NB4 (cell line): ENCODE results near the gene SGIP1.

ENCODE experiments used
- MYC ChIP-seq: IDR thresholded peaks from 2 replicates; pipeline ENCODE4 v1.6.1; 2011; ENCODE audit warnings: low read depth, low read length
- POLR2A ChIP-seq: IDR thresholded peaks from 2 replicates; pipeline ENCODE4 v1.6.1; 2011; ENCODE audit warnings: mild to moderate bottlenecking; ENCODE audit not compliant: insufficient read length; ENCODE audit errors: extremely low read depth
- TF ChIP-seq, protein P1 (sequence below): IDR thresholded peaks from one replicate; pipeline ENCODE4 v1.5.1; 2012; ENCODE audit warnings: low read depth, low read length
- TF ChIP-seq, protein P2 (sequence below): IDR thresholded peaks from 2 replicates; pipeline ENCODE4 v1.6.1; 2011; ENCODE audit warnings: low read depth, low read length

DNA sequence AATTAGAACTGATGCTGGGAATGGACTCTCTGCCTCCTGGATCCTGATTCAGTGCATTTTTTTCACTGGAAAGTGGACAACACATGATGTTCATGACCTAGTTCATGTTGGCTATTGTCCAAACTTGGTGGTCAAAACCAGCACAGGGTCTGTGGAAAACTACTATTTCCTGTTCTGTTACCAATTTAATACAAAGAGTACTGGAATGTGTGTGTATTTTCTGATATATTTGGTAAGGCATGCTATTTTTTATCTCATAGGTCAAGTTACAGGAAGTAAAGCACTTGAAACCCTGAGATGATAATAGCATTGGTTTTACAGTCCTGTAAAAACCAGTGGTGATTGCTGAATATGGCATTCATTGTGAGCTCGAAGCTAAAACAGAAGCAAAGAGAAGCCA lies 89.9 kb downstream of the SGIP1 start:
- TF ChIP-seq, protein P1, sequence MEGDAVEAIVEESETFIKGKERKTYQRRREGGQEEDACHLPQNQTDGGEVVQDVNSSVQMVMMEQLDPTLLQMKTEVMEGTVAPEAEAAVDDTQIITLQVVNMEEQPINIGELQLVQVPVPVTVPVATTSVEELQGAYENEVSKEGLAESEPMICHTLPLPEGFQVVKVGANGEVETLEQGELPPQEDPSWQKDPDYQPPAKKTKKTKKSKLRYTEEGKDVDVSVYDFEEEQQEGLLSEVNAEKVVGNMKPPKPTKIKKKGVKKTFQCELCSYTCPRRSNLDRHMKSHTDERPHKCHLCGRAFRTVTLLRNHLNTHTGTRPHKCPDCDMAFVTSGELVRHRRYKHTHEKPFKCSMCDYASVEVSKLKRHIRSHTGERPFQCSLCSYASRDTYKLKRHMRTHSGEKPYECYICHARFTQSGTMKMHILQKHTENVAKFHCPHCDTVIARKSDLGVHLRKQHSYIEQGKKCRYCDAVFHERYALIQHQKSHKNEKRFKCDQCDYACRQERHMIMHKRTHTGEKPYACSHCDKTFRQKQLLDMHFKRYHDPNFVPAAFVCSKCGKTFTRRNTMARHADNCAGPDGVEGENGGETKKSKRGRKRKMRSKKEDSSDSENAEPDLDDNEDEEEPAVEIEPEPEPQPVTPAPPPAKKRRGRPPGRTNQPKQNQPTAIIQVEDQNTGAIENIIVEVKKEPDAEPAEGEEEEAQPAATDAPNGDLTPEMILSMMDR: no peak
- TF ChIP-seq POLR2A (no peak), MYC (no peak)
- TF ChIP-seq, protein P2, sequence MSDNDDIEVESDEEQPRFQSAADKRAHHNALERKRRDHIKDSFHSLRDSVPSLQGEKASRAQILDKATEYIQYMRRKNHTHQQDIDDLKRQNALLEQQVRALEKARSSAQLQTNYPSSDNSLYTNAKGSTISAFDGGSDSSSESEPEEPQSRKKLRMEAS: no peak
